ENCODE data around the gene SRP72. TPM values are rescaled to one million over a fixed set of nuclear protein-coding genes. Genes with fewer than 3 reads are reported as not detected.
"Not testable (repeated sequence)": the region's sequence is repeated elsewhere in the genome, so short reads cannot be mapped to it uniquely, and the experiment has no call there.

SRP72 gene
- total RNA-seq, 2 experiments from 2014 or later = 131 to 132 TPM

DNA sequence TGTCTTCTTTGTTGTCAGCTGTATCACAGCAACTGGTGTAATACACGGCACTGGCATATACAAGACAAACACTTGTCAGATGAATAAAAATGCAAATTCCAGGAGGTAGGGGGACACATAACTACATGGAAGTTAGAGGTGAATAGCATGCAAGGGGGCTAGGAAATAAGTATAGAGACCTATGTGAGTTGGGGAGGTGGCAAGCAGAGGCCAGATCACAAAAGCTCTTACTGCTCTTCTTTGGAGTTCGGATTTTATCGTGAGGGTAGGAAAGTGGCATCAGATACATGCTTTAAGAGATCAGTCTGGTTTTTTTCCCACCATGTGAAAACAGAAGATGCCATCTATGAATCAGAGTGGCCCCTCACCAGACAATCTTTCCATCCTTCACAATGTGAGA, 2.8 kb upstream of the SRP72 start:
- no peak for DNase-seq
- Mint-ChIP-seq H3K27ac (no peak overlapping the region), H3K36me3 (ENCODE audit: low read depth) (peaks cover 54% of the 10 kb centered on the region), H3K4me1 (ENCODE audit: low read depth) (peaks cover 28% of the 10 kb centered on the region), H3K27me3 (ENCODE audit: low read depth) (no peaks in the 10 kb centered on the region), H3K9me3 (ENCODE audit: insufficient read depth) (no peaks in the 10 kb centered on the region), H3K4me3 (no peak overlapping the region)
- no peak for ATAC-seq
- ChIA-PET CTCF (interaction anchor here (2.7 kb wide), 1 partner anchor 40 kb away, joined by 8 read pairs; no protein-coding TSS in a partner anchor), POLR2A (interaction anchor here (1.0 to 2.8 kb wide), 2 partner anchors 11 to 28 kb away, joined by 3 to 20 read pairs; partner anchors contain the start of genes PAICS and PPAT)

DNA sequence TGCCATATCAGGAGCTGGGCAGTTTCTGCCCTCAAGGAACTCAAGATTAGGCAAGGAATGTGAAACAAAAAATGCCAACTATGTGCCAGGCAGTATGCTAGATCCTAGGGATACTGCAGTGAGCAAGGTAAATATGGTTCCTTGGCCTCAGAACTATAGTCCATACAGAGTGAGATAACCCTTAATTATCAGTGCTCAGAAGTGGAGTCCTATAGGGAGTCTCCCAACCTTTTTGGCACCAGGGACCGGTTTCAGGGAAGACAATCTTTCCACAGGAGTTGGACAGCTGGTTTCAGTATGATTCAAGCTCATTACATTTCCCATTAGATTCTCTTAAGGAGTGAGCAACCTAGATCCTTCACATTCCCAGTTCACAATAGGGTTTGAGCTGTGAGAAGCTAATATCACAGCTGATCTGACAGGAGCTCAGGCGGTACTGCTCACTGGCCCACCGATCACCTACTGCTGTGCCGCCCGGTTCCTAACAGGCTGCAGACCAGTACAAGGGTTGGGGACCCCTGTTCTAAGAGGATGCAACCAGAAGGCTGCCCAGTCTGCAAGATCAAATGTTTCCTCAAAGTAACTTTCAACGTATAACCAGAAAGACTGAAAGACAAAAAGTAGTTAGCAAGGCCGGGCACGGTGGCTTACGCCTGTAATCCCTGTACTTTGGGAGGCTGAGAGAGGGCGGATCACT, 1.7 kb upstream of the SRP72 start:
- POLR2A ChIA-PET = interaction anchor here (0.6 to 2.8 kb wide), 9 partner anchors 9 to 355 kb away, joined by 3 to 20 read pairs (median 4); partner anchors contain the start of genes AASDH, PAICS and PPAT
- Mint-ChIP-seq H3K36me3 (ENCODE audit: low read depth) (peaks cover 52% of the 10 kb centered on the region), H3K4me1 (ENCODE audit: low read depth) (peaks cover 37% of the 10 kb centered on the region), H3K9me3 (ENCODE audit: insufficient read depth) (no peaks in the 10 kb centered on the region), H3K4me3 (peak overlapping the region; percentile 100), H3K27me3 (ENCODE audit: low read depth) (no peaks in the 10 kb centered on the region), H3K27ac (peak overlapping the region; percentile 100)
- DNase-seq = no peak
- no peak for ATAC-seq
- CTCF ChIA-PET = interaction anchor here (0.6 to 2.7 kb wide), 5 partner anchors 25 to 371 kb away, joined by 3 to 8 read pairs (median 3); no protein-coding TSS in a partner anchor

GRCh38 chr4:56466296-56466761, 1.1 kb upstream of the SRP72 start:
- H3K9me3 Mint-ChIP-seq (ENCODE audit: insufficient read depth); H3K27me3 Mint-ChIP-seq (ENCODE audit: low read depth): not testable (repeated sequence)
- ATAC-seq (peak; percentile 4), DNase-seq (peak; percentile 28)
- H3K4me3 Mint-ChIP-seq = peak overlapping the region; percentile 100
- peaks cover 47% of the 10 kb centered on the region for H3K36me3 Mint-ChIP-seq (ENCODE audit: low read depth)
- H3K27ac Mint-ChIP-seq = peak overlapping the region; percentile 100
- POLR2A ChIA-PET = interaction anchor here (0.6 to 2.8 kb wide), 7 partner anchors 9 to 292 kb away, joined by 3 to 20 read pairs (median 4); partner anchors contain the start of genes AASDH, PAICS and PPAT
- H3K4me1 Mint-ChIP-seq (ENCODE audit: low read depth) = peaks cover 37% of the 10 kb centered on the region
- CTCF ChIA-PET = interaction anchor here (0.6 to 2.7 kb wide), 7 partner anchors 26 to 370 kb away, joined by 3 to 8 read pairs (median 3); partner anchors contain the start of genes PAICS and PPAT

GRCh38 chr4:56466910-56467283, 520 bp upstream of the SRP72 start:
- ATAC-seq (no peak), DNase-seq (no peak)
- ChIA-PET CTCF (interaction anchor here (0.8 to 2.7 kb wide), 6 partner anchors 26 to 370 kb away, joined by 3 to 8 read pairs (median 4); partner anchors contain the start of genes PAICS and PPAT), POLR2A (interaction anchor here (1.1 to 2.8 kb wide), 6 partner anchors 10 to 291 kb away, joined by 3 to 20 read pairs (median 4); partner anchors contain the start of genes AASDH, PAICS and PPAT)
- peaks cover 41% of the 10 kb centered on the region for H3K4me1 Mint-ChIP-seq (ENCODE audit: low read depth)
- no peaks in the 10 kb centered on the region for H3K9me3 Mint-ChIP-seq (ENCODE audit: insufficient read depth)
- peak overlapping the region; percentile 100 for H3K4me3 Mint-ChIP-seq
- no peaks in the 10 kb centered on the region for H3K27me3 Mint-ChIP-seq (ENCODE audit: low read depth)
- H3K27ac Mint-ChIP-seq = peak overlapping the region; percentile 100
- peaks cover 47% of the 10 kb centered on the region for H3K36me3 Mint-ChIP-seq (ENCODE audit: low read depth)

DNA sequence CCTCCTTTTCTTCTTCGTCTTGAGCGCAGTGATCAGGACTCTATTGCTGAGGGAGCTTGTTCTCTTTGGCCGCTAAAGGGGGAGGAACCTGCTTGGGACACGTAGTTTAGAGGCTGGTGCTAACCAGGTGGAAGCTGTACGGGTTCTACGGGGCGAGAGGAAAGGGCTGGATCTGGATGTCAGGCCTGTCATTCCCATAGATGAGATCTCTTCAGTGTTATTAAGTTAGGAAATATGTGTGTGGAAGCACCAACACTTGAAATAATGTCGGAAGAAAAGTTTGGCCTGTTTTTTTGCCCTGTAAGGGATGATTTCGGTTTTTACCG, 643 bp downstream of the SRP72 start:
- Mint-ChIP-seq H3K4me3 (peak overlapping the region; percentile 100), H3K27me3 (ENCODE audit: low read depth) (no peaks in the 10 kb centered on the region), H3K9me3 (ENCODE audit: insufficient read depth) (no peaks in the 10 kb centered on the region), H3K36me3 (ENCODE audit: low read depth) (peaks cover 47% of the 10 kb centered on the region), H3K27ac (peak overlapping the region; percentile 100), H3K4me1 (ENCODE audit: low read depth) (peaks cover 41% of the 10 kb centered on the region)
- DNase-seq (no peak), ATAC-seq (peak; percentile 56)
- CTCF ChIA-PET = interaction anchor here (0.6 to 2.0 kb wide), 6 partner anchors 23 to 336 kb away, joined by 3 to 7 read pairs (median 4); partner anchors contain the start of genes PAICS and PPAT
- POLR2A ChIA-PET = interaction anchor here (0.6 to 3.0 kb wide), 6 partner anchors 10 to 1380 kb away, joined by 3 to 33 read pairs (median 6); partner anchors contain the start of genes AASDH, NOA1, PAICS and PPAT

DNA sequence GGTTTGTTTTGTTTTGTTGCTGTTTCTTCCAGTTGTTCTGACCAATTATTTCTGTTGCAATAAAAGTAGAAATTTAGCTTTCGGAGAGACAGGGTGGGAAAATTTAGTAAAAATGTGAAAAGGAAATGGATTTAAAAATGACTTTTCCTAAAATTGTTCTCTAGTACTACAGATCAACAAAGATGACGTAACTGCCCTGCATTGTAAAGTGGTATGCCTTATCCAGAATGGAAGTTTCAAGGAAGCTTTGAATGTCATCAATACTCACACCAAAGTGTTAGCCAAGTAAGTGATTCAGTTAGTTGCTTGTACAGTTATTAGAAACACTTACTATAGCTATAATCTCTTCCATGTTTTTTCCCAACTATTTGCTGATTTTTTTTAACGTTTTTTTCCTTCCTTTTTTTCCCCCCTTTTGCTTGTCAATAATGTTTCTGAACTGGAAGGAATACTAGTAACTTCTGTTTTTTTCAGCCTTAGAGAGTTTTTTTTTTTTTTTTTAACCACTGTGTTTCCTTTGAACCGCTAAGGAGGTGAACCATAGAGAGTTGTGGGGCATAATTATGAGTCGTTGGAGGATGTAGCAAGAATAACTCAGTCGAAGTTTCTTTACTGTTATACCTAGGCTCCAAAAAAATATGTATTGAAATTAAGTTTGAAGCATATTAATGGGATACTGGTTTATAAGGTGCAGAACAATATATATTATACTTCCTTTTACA, 2.2 kb downstream of the SRP72 start:
- ChIA-PET POLR2A (interaction anchor here (1.8 to 3.0 kb wide), 4 partner anchors 11 to 508 kb away, joined by 5 to 33 read pairs (median 9); partner anchors contain the start of genes AASDH, NOA1, PAICS and PPAT), CTCF (interaction anchor here (0.8 to 2.0 kb wide), 5 partner anchors 11 to 368 kb away, joined by 3 to 7 read pairs (median 4); partner anchors contain the start of genes PAICS and PPAT)
- H3K4me3 Mint-ChIP-seq = peak overlapping the region; percentile 100
- no peak for DNase-seq
- peaks cover 49% of the 10 kb centered on the region for H3K36me3 Mint-ChIP-seq (ENCODE audit: low read depth)
- peaks cover 37% of the 10 kb centered on the region for H3K4me1 Mint-ChIP-seq (ENCODE audit: low read depth)
- no peaks in the 10 kb centered on the region for H3K27me3 Mint-ChIP-seq (ENCODE audit: low read depth)
- no peak for ATAC-seq
- peak overlapping the region; percentile 78 for H3K27ac Mint-ChIP-seq
- no peaks in the 10 kb centered on the region for H3K9me3 Mint-ChIP-seq (ENCODE audit: insufficient read depth)

- DNase-seq = no peak
- Mint-ChIP-seq H3K36me3 (ENCODE audit: low read depth) (peaks cover 60% of the 10 kb centered on the region), H3K27me3 (ENCODE audit: low read depth) (no peaks in the 10 kb centered on the region), H3K27ac (no peak overlapping the region), H3K9me3 (ENCODE audit: insufficient read depth) (no peaks in the 10 kb centered on the region), H3K4me3 (no peak overlapping the region), H3K4me1 (ENCODE audit: low read depth) (peaks cover 7% of the 10 kb centered on the region)
- POLR2A ChIA-PET = interaction anchor here (0.7 kb wide), 1 partner anchor 11 kb away, joined by 3 read pairs; no protein-coding TSS in a partner anchor
- ATAC-seq = no peak
- CTCF ChIA-PET = interaction anchor here (1.4 kb wide), 1 partner anchor 10 kb away, joined by 3 read pairs; no protein-coding TSS in a partner anchor
These were observed 8.5 kb downstream of the SRP72 start for GRCh38 chr4:56475917-56476316.

DNA sequence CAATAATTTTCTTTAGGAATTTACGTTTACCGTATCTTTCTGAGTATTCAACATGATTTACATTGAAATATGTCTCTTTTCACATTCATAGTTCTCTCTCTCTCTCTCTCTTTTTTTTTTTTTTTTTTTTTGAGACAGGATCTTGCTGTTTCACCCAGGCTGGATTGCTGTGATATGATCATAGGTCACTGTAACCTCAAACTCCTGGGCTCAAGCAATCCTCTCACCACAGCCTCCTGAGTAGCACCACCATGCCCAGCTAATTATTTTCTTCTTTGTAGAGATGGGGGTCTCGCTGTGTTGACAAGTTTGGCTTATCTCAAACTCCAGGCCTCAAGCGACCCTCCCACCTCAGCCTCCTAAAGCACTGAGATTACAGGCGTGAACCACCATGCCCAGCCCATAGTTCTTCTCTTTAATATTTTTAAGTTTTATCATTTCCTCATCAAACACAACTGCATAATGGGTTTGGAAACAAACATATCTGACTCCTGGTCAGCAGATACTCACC, 9.8 kb downstream of the SRP72 start:
- Mint-ChIP-seq H3K27ac (no peak overlapping the region), H3K36me3 (ENCODE audit: low read depth) (peaks cover 56% of the 10 kb centered on the region), H3K4me1 (ENCODE audit: low read depth) (peaks cover 3% of the 10 kb centered on the region), H3K4me3 (no peak overlapping the region), H3K9me3 (ENCODE audit: insufficient read depth) (no peaks in the 10 kb centered on the region), H3K27me3 (ENCODE audit: low read depth) (no peaks in the 10 kb centered on the region)
- ChIA-PET POLR2A (no interaction called here), CTCF (no interaction called here)
- no peak for ATAC-seq
- no peak for DNase-seq

GRCh38 chr4:56480691-56481090, 13.3 kb downstream of the SRP72 start:
- DNase-seq (no peak), ATAC-seq (no peak)
- POLR2A ChIA-PET = no interaction called here
- H3K4me3 Mint-ChIP-seq = no peak overlapping the region
- H3K9me3 Mint-ChIP-seq (ENCODE audit: insufficient read depth) = no peaks in the 10 kb centered on the region
- no peak overlapping the region for H3K27ac Mint-ChIP-seq
- CTCF ChIA-PET = interaction anchor here (1.5 kb wide), 1 partner anchor 11 kb away, joined by 4 read pairs; no protein-coding TSS in a partner anchor
- no peaks in the 10 kb centered on the region for H3K27me3 Mint-ChIP-seq (ENCODE audit: low read depth)
- peaks cover 48% of the 10 kb centered on the region for H3K36me3 Mint-ChIP-seq (ENCODE audit: low read depth)
- H3K4me1 Mint-ChIP-seq (ENCODE audit: low read depth) = peaks cover 3% of the 10 kb centered on the region

GRCh38 chr4:56496241-56496640, 28.8 kb downstream of the SRP72 start:
- no peaks in the 10 kb centered on the region for H3K9me3 Mint-ChIP-seq (ENCODE audit: insufficient read depth)
- ChIA-PET CTCF (interaction anchor here (0.7 to 1.4 kb wide), 2 partner anchors 73 to 340 kb away, joined by 4 to 5 read pairs; no protein-coding TSS in a partner anchor), POLR2A (interaction anchor here (0.6 kb wide), 1 partner anchor 307 kb away, joined by 4 read pairs; no protein-coding TSS in a partner anchor)
- no peaks in the 10 kb centered on the region for H3K4me1 Mint-ChIP-seq (ENCODE audit: low read depth)
- H3K27ac Mint-ChIP-seq = no peak overlapping the region
- H3K36me3 Mint-ChIP-seq (ENCODE audit: low read depth) = peaks cover 63% of the 10 kb centered on the region
- no peak for ATAC-seq
- H3K4me3 Mint-ChIP-seq = no peak overlapping the region
- no peak for DNase-seq
- H3K27me3 Mint-ChIP-seq (ENCODE audit: low read depth) = no peaks in the 10 kb centered on the region
